ENCODE measurements around the gene PARVG.

GRCh38 chr22:44199866-44200265, 19.1 kb downstream of the PARVG start:
- no peak for TF ChIP-seq POLR2AphosphoS5 (IDR thresholded peaks at IDR 0.05; ENCODE audit: low read length)
- TF ChIP-seq FOXK2 (IDR thresholded peaks at IDR 0.05): no peak
- TF ChIP-seq POLR2A (IDR thresholded peaks at IDR 0.05; ENCODE audit: low read depth, low read length): no peak
- TF ChIP-seq CTCF (IDR thresholded peaks at IDR 0.05 in 2 of 3, conservative IDR thresholded peaks at IDR 0.05 in 1 of 3; ENCODE audit: control insufficient read depth in 2 of 3, extremely low read depth in 1 of 3, insufficient read depth in 1 of 3, low read depth in 3 of 3, low read length in 3 of 3): no peak
- no peak for TF ChIP-seq BHLHE40 (IDR thresholded peaks at IDR 0.05; ENCODE audit: borderline replicate concordance in 1 of 2, low read depth in 2 of 2, low read length in 1 of 2)
- no peak for TF ChIP-seq MXI1 (IDR thresholded peaks at IDR 0.05; ENCODE audit: low read depth, low read length)
- TF ChIP-seq SMC3 (IDR thresholded peaks at IDR 0.05; ENCODE audit: borderline replicate concordance, low read length): no peak
- TF ChIP-seq BCL3 (IDR thresholded peaks at IDR 0.05; ENCODE audit: borderline replicate concordance, insufficient read depth, low read depth, low read length, poor library complexity, severe bottlenecking): no peak
- no peak for TF ChIP-seq MYC (IDR thresholded peaks at IDR 0.05; ENCODE audit: insufficient read depth, insufficient read length, insufficient replicate concordance, low read length, severe bottlenecking)
- no peak for TF ChIP-seq EP300 (IDR thresholded peaks at IDR 0.05; ENCODE audit: borderline replicate concordance in 1 of 2, control insufficient read depth in 1 of 2, low read depth in 2 of 2, low read length in 2 of 2)
- TF ChIP-seq EZH2 (IDR thresholded peaks at IDR 0.05; ENCODE audit: borderline replicate concordance, control insufficient read depth, low read depth, low read length): no peak
- TF ChIP-seq ESRRA (IDR thresholded peaks at IDR 0.05; ENCODE audit: low read length): no peak
- TF ChIP-seq FOXM1 (IDR thresholded peaks at IDR 0.05; ENCODE audit: low read depth, low read length): no peak

Data from GM12878 (cell line).